ENCODE results near the gene LIPI.

DNA sequence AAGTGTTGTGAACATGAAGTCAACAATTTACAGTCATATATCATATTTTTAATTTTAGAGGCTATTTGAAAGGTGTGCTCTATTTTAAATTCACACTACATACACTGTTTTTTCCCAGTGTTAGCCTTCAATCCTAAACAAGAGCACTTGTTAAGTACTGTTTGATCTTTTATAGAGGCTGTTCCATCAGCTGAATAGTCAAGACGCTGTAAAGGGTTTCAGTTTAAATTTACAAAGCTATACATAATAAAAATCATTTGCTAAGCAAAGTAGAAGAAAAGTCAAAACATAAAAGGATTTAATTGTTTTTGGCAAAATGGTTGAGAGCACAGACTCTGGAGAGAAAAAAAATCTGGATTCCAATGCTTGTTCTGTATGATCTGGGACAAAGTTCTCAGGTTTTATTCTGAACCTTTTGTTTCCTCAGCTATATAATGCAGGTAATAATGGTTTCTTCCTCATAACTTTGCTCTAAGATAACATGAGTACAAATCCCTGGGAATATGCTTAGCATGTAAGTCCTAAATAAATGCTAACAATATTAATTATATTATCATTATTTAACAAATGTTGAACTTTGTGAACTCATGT lies 49.5 kb upstream of the LIPI start:
- TF ChIP-seq, protein P1, sequence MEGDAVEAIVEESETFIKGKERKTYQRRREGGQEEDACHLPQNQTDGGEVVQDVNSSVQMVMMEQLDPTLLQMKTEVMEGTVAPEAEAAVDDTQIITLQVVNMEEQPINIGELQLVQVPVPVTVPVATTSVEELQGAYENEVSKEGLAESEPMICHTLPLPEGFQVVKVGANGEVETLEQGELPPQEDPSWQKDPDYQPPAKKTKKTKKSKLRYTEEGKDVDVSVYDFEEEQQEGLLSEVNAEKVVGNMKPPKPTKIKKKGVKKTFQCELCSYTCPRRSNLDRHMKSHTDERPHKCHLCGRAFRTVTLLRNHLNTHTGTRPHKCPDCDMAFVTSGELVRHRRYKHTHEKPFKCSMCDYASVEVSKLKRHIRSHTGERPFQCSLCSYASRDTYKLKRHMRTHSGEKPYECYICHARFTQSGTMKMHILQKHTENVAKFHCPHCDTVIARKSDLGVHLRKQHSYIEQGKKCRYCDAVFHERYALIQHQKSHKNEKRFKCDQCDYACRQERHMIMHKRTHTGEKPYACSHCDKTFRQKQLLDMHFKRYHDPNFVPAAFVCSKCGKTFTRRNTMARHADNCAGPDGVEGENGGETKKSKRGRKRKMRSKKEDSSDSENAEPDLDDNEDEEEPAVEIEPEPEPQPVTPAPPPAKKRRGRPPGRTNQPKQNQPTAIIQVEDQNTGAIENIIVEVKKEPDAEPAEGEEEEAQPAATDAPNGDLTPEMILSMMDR (IDR thresholded peaks at IDR 0.05; ENCODE audit: low read length) = no peak
- TF ChIP-seq EZH2 (IDR thresholded peaks at IDR 0.05; ENCODE audit: borderline replicate concordance, low read length) = no peak

Data from OCI-LY1 (cell line).